Colonic mucosa (tissue), 4 donors: ENCODE measurements around the gene PRXL2B. TPM values are rescaled to one million over a fixed set of nuclear protein-coding genes. Genes with fewer than 3 reads are reported as not detected.
A peak's percentile ranks its signal among the peaks of the same experiment; 100 is the strongest.

Experiments
- DNase-seq: peaks from one replicate; pipeline ENCODE4 v3.0.0-alpha.2; 2020
- H3K27ac ChIP-seq: fragments of 200-600 bp; one replicate; pipeline ENCODE4 v1.8.0; 2021
- H3K27me3 ChIP-seq: fragments of 200-600 bp; one replicate; pipeline ENCODE4 v1.8.0; 2021
- H3K36me3 ChIP-seq: fragments of 200-600 bp; one replicate; pipeline ENCODE4 v1.8.0; 2021
- H3K4me1 ChIP-seq: fragments of 200-600 bp; one replicate; pipeline ENCODE4 v1.8.0; 2021; ENCODE audit warnings: mild to moderate bottlenecking
- H3K4me3 ChIP-seq: fragments of 200-600 bp; one replicate; pipeline ENCODE4 v1.8.0; 2021
- H3K9ac ChIP-seq, 2 donors: one replicate each; pipeline ENCODE4 v1.7.0; 2013; ENCODE audit warnings: control low read depth in 2 of 2, low read depth in 2 of 2, low read length in 2 of 2
- H3K9me3 ChIP-seq: fragments of 200-600 bp; one replicate; pipeline ENCODE4 v1.8.0; 2021
- intact Hi-C: fragments of 100-400 bp; cut with DNase I; formaldehyde crosslinking; loops from one replicate; pipeline ENCODE4 v1.14.1; 2022
- total RNA-seq, 2 donors: library from RNA; stranded (reverse); fragmentation: NEBNext Ultra II Directional in 1 of 2; extraction: Animal tissue kit (Norgen Biotek cat#: 25700) in 1 of 2; gene quantifications; one replicate each; pipeline ENCODE4 v1.2.1, GENCODE V29; 2021
- TF ChIP-seq, protein P1 (sequence below): fragments of 200-600 bp; IDR thresholded peaks from one replicate; pipeline ENCODE4 v1.8.0; 2022; ENCODE audit warnings: antibody characterized with exemption, mild to moderate bottlenecking
- donor health status: healthy.
- donor health status: DM: no; HTN: no; CAD: no.
- donor health status: DM: no; HTN: no; CAD: no.

The PRXL2B gene
- total RNA-seq, 2 donors from 2014 or later, result 105 to 120 TPM

DNA sequence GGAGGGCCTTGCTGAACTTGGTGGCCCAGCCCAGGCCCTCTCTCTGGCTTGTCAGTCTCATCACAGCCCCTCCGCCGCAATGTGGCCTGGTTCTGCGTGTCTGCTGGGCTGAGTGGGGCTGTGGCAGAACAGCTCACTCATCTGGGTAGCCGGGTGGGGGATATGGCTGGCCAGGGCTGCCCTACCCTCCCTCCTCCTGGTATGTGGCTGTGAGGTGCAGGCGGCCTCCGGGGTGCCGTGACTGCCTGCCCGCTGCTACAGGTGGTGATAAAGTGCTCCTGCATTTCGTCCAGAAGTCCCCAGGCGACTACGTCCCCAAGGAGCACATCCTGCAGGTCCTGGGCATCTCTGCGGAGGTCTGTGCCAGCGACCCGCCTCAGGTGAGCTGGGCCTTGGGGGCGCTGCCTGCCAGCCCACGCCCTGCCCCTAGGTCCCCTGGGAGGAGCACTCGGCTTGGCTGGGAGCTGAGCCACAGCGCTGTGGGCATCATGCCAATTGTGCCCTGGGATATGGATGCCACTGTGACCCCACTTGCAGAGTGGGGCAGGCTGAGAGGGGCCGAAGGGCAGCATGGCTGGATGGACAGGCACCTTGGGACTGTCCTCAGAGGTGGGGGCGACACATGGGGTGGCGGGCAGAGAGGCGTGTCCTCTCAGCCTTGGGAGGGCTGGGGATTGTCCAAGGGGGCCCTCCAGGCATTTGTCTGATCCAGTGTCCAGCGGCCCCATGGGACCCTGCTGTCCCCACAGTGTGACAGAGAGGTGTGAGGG, 2.3 kb downstream of the PRXL2B start:
- Histone ChIP-seq H3K9ac (peak overlapping the region in 1 of 2 donors; percentile 24), H3K36me3 (no peaks in the 10 kb centered on the region), H3K9me3 (no peaks in the 10 kb centered on the region), H3K27ac (no peak overlapping the region), H3K4me1 (peaks cover 12% of the 10 kb centered on the region), H3K27me3 (no peaks in the 10 kb centered on the region), H3K4me3 (no peak overlapping the region)
- DNase-seq, result no peak
- intact Hi-C loops, result no loop called here
- TF ChIP-seq, protein P1, sequence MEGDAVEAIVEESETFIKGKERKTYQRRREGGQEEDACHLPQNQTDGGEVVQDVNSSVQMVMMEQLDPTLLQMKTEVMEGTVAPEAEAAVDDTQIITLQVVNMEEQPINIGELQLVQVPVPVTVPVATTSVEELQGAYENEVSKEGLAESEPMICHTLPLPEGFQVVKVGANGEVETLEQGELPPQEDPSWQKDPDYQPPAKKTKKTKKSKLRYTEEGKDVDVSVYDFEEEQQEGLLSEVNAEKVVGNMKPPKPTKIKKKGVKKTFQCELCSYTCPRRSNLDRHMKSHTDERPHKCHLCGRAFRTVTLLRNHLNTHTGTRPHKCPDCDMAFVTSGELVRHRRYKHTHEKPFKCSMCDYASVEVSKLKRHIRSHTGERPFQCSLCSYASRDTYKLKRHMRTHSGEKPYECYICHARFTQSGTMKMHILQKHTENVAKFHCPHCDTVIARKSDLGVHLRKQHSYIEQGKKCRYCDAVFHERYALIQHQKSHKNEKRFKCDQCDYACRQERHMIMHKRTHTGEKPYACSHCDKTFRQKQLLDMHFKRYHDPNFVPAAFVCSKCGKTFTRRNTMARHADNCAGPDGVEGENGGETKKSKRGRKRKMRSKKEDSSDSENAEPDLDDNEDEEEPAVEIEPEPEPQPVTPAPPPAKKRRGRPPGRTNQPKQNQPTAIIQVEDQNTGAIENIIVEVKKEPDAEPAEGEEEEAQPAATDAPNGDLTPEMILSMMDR, result no peak

DNA sequence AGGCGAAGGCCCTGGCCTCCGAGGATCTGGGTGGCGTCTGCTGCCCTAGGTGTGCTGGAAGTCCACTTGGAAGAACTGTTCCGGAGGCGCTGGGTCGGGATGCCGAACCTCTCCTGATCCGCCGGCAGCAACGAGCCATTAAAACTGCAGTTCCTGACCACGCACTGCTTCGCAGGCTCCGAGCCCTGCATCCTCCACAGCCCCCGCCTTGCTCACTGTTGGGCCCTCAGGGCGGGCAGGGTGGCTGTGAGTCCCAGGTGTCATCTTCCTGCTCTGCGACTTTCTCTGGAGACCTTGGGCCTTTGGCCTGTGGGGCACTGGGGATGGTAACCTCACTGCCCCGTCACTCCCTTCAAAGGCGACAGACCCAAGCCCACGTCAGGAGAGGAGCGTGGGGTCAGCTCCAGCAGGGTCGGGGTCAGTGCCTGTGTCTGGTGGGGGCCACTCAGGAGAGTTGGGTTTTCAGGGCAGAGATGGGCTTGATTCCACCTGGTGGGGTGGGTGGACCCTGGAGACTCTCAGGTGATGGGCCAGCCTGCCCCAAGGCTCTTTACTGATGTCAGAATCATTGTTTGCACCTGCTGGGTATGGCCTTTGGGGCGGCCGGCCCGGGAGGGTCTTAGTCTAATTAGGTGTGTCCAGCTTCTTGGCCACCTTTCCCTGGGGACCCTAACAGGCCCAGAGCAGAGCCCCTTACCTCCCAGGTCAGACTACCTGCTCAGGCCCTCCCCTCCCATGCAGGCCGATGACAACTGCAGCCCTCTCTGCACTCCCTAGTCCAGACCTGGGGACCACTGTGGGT, 3.1 kb downstream of the PRXL2B start:
- Histone ChIP-seq H3K27me3 (no peaks in the 10 kb centered on the region), H3K9ac (no peak overlapping the region), H3K27ac (no peak overlapping the region), H3K9me3 (no peaks in the 10 kb centered on the region), H3K36me3 (no peaks in the 10 kb centered on the region), H3K4me3 (no peak overlapping the region), H3K4me1 (peaks cover 12% of the 10 kb centered on the region)
- TF ChIP-seq, protein P1, result no peak
- intact Hi-C loops, result loop anchor here (10.0 kb wide), 1 partner anchor 55 kb away; no protein-coding TSS in a partner anchor
- DNase-seq, result no peak

DNA sequence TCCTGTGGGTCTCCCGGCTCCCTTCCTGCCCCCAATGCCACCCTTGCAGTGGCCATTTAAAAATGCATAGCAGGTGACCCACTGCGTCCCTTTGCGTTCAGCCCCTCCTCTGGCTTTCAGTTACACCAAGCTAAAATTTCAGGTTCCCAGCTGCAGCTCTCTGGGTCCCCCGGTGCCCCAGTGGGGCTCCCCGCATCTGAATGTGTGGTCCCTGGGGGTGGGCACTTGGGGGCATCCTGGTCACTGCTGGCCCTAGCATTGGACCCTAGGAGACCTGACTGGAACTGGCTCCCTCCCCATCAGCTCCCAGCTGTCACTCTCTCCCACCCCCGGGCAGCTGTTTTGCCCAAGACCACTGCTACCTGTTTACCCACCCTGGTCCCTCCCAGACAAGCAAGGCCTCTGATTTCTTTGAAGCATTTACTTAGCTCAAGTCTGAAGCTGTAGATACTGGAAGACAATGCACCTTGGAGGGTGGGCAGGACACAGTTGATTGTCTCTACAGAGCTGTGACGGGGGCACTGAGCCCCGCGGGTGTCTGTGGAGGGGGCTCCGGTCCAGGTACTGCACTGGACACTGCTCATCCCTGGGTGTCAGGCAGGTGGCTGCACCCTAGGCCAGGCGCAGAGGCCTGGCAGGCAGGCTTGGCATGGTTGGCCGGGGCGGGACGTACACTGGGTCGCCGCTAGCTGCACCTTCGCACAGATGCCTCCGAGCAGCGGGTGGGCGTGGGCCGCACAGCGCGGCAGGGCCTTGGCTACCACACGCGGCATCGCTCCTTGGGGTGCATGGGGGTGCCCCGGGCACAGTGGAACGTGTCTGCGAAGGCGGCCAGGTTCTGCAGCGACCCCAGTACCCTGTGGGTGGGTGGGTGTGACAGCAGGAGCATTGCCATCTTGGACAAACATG, 3.9 kb downstream of the PRXL2B start:
- DNase-seq, result no peak
- Histone ChIP-seq H3K4me1 (peaks cover 6% of the 10 kb centered on the region), H3K4me3 (no peak overlapping the region), H3K27me3 (no peaks in the 10 kb centered on the region), H3K36me3 (no peaks in the 10 kb centered on the region), H3K9me3 (no peaks in the 10 kb centered on the region), H3K27ac (no peak overlapping the region), H3K9ac (no peak overlapping the region)
- TF ChIP-seq, protein P1, result no peak
- intact Hi-C loops, result loop anchor here (10.0 kb wide), 1 partner anchor 54 kb away; no protein-coding TSS in a partner anchor

DNA sequence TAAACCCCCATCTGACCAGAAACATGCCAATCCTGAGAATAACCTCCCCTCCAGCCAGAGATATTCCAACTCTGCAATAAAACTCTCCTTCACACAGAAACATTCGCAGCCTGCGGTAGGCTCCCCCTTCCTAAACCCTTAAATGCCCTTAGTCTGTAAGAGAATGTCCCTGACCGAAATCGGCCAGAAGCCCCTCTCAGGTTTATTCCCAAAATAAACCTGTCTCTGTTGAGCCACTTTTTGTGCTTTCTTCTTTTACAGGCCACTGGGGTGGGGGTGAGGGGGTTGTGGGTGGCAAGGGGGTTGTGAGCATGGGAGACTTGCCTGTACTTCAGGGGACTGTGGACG, 4.6 kb downstream of the PRXL2B start:
- no peaks in the 10 kb centered on the region for H3K36me3 ChIP-seq
- no peak overlapping the region for H3K4me3 ChIP-seq
- no peak overlapping the region for H3K9ac ChIP-seq
- peaks cover 6% of the 10 kb centered on the region for H3K4me1 ChIP-seq
- H3K27ac ChIP-seq, result no peak overlapping the region
- DNase-seq, result no peak
- no peaks in the 10 kb centered on the region for H3K9me3 ChIP-seq
- TF ChIP-seq, protein P1, result no peak
- H3K27me3 ChIP-seq, result no peaks in the 10 kb centered on the region
- intact Hi-C loops, result loop anchor here (10.0 kb wide), 1 partner anchor 54 kb away; no protein-coding TSS in a partner anchor
